WERI-Rb-1 (cell line): ENCODE data around the gene CFAP99.
A peak's percentile ranks its signal among the peaks of the same experiment; 100 is the strongest.

Experiments used
- DNase-seq: peaks from one replicate; pipeline ENCODE4 v3.0.0-alpha.2; 2020
- H3K27ac ChIP-seq: fragments of 250-450 bp; sonication (Bioruptor Pico); 2 replicates; pipeline ENCODE4 v1.5.1; 2020; ENCODE audit warnings: mild to moderate bottlenecking, moderate library complexity
- H3K27me3 ChIP-seq: fragments of 250-450 bp; sonication (Bioruptor Pico); 2 replicates; pipeline ENCODE4 v1.5.1; 2021; ENCODE audit warnings: mild to moderate bottlenecking, low read depth, moderate library complexity; ENCODE audit not compliant: insufficient read depth, severe bottlenecking
- H3K36me3 ChIP-seq: fragments of 250-450 bp; sonication (Bioruptor Pico); 2 replicates; pipeline ENCODE4 v1.5.1; 2020; ENCODE audit warnings: mild to moderate bottlenecking, moderate library complexity
- H3K4me3 ChIP-seq: 2 replicates; pipeline ENCODE4 v1.5.1; 2011; ENCODE audit warnings: low read depth, mild to moderate bottlenecking, control low read depth, low read length
- H3K9me3 ChIP-seq: fragments of 250-450 bp; sonication (Bioruptor Pico); 2 replicates; pipeline ENCODE4 v1.5.1; 2021; ENCODE audit warnings: mild to moderate bottlenecking, moderate library complexity; ENCODE audit not compliant: severe bottlenecking
- TF ChIP-seq, protein P1 (sequence below): IDR thresholded peaks from 2 replicates; pipeline ENCODE4 v1.5.1; 2011; ENCODE audit warnings: low read depth, mild to moderate bottlenecking, control low read depth, inconsistent platforms, low read length

The CFAP99 gene

DNA sequence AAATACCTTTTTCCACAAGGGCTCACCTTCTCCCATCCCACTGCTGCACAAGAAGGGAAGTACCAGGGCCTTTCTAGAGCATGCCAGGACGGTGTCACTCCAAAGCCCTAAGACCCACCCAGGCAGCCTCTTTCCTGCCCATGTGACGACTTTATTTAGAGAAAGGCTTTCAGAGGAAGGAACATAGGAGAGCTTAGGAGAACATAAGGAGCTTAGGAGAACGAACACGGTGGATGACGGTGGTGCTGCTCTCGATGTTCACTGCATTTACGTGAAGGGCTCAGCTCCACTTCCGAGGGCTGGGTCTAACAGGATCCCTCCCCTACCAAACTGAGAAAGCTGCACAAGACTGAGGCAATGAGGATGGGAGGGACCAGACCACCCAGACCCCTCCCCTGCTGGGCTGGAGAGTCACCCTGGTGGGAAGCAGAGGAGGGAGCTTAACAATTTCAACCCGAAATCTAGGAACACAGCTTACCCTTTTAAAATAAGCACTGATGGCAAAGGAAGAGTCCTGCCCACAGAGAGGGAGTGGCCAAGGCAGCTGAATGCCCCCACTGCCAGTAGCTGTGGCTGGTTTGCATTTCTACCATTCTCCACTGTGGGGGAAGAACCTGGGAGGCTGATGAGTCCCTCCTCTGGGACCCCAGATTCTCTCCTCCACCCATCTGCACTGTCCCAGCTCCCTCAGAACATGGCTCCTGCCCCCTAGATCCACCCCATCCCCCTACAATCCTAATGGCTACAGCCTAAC is 30.1 kb upstream of the CFAP99 start:
- Histone ChIP-seq H3K4me3 (peak overlapping the region; percentile 4; the same call in 1 of the 2 replicates), H3K27me3 (no peaks in the 10 kb centered on the region), H3K36me3 (no peaks in the 10 kb centered on the region), H3K27ac (peak overlapping the region; percentile 58), H3K9me3 (no peaks in the 10 kb centered on the region)
- TF ChIP-seq, protein P1, sequence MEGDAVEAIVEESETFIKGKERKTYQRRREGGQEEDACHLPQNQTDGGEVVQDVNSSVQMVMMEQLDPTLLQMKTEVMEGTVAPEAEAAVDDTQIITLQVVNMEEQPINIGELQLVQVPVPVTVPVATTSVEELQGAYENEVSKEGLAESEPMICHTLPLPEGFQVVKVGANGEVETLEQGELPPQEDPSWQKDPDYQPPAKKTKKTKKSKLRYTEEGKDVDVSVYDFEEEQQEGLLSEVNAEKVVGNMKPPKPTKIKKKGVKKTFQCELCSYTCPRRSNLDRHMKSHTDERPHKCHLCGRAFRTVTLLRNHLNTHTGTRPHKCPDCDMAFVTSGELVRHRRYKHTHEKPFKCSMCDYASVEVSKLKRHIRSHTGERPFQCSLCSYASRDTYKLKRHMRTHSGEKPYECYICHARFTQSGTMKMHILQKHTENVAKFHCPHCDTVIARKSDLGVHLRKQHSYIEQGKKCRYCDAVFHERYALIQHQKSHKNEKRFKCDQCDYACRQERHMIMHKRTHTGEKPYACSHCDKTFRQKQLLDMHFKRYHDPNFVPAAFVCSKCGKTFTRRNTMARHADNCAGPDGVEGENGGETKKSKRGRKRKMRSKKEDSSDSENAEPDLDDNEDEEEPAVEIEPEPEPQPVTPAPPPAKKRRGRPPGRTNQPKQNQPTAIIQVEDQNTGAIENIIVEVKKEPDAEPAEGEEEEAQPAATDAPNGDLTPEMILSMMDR = no peak
- peak; percentile 87 for DNase-seq

DNA sequence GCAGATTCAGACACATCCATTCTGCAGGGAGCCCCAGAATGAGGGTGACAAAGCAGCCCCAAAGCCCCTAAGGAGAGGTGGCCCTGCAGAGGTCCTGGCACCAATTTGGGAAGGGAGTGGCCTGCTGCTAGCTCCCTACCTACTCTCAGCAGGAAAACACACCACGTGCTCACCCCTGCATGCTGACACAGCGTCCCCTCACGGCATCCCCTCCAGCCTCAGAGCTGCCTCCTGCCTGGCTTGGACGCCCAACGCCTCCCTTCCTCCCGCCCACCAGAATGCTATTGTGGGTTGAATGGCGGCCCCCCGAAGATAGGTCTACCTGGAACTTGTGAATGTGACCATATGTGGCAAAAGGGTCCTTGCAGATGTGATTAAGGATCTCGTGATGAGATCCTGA is 29.1 kb upstream of the CFAP99 start:
- Histone ChIP-seq H3K9me3 (no peaks in the 10 kb centered on the region), H3K27me3 (no peaks in the 10 kb centered on the region), H3K36me3 (no peaks in the 10 kb centered on the region), H3K4me3 (no peak overlapping the region), H3K27ac (no peak overlapping the region)
- no peak for DNase-seq
- TF ChIP-seq, protein P1 = no peak

DNA sequence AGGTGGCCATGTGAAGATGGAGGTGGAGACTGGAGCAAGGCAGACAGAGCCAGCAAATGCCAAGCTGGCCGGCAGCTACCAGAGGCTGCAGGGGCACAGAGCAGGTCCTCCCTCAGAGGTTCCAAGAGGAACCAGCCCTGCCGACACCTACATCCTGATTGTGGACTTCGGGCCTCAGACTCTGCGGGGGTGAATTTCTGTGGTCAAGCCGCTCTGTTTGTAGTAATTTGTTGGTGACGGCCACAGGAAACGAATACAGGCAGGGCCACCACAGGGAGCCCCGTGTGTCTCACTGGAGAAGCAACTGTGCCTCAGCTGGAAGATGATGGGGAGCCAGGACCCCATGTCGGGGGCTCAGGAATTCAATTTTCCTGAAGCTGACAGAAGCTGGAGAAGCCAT is 28.6 kb upstream of the CFAP99 start:
- no peaks in the 10 kb centered on the region for H3K27me3 ChIP-seq
- no peaks in the 10 kb centered on the region for H3K9me3 ChIP-seq
- no peak overlapping the region for H3K27ac ChIP-seq
- DNase-seq = no peak
- no peaks in the 10 kb centered on the region for H3K36me3 ChIP-seq
- H3K4me3 ChIP-seq = no peak overlapping the region
- TF ChIP-seq, protein P1 = no peak

DNA sequence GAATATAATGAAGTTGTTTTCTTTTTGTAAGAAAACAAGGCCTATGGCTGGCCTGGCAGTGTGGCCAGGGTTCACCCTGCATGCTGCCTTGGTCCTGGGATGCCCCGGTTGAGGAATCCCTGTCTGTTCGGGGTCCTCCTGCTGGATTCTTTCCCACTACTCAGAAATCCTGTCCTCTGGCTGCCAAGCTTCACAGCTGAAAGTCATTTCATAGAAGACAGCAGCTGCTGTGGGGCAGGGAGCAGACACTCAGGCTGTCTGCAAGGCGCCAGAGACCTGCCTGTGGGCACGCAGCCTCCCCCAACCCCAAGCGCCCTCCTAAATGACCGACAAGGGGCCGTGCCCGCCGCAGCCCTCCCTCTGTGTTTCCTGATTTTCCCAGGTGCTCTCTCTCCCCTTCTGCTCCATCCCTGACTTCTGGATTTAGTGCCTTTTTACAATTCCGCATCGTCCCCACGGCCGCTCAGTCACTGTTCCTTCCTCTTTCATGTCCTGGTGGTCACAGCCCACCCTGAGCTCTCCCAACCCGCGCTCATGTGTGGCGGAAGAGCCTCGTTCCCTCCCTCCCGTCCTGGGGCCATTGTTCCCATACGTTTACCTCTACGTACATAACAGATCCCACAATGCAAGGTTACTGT is 27.9 kb upstream of the CFAP99 start:
- H3K4me3 ChIP-seq = no peak overlapping the region
- no peaks in the 10 kb centered on the region for H3K9me3 ChIP-seq
- no peak for DNase-seq
- H3K27me3 ChIP-seq = no peaks in the 10 kb centered on the region
- no peak overlapping the region for H3K27ac ChIP-seq
- no peaks in the 10 kb centered on the region for H3K36me3 ChIP-seq
- TF ChIP-seq, protein P1 = no peak

DNA sequence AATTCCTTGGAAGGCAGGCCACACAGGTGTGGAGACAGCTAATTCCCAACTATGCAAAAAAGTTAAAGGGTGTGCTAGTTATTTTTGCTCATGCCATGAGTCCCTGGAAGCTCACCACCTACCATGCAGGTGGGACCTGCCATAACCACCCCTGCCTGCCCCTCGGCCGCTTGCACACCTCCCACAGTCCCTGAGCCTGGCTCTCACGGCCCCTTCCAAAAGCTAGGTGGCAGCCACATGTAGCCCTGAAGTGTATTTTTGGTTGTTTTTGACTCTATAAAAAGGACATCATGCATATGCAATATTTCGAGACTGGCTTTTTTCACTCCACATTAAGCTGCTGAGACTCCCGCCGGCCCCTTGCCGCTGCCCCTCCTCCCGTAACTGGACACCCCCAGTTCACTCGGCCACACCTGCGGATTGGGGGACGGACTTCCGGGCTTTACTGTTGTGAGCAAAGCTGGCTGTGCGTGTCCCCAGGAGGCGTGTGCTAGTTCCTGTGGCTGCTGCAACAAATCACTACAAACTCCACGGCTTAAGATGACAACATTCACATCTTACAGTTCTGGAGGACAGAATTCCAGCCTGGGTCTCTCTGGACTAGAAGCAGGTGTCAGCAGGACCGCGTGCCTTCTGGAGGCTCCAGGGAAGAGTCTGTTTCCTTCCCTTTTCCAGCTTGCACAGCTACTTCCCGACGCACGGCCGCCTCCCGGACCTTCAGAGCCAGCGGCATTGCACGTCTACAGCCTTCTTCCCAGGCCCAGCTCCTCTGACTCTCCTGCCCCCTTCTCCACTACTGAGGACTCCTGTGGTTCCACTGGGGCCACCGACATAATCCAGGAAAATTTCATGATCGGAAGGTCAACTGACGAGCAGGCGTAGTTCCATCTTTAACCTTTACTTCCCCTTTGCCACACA is 25.1 kb upstream of the CFAP99 start:
- peak; percentile 66 for DNase-seq

More for the DNA sequence above, 25.1 kb upstream of the CFAP99 start:
- no peaks in the 10 kb centered on the region for H3K36me3 ChIP-seq
- H3K4me3 ChIP-seq = no peak overlapping the region
- no peaks in the 10 kb centered on the region for H3K27me3 ChIP-seq
- no peak overlapping the region for H3K27ac ChIP-seq
- no peaks in the 10 kb centered on the region for H3K9me3 ChIP-seq
- TF ChIP-seq, protein P1 = no peak
